ENCODE measurements around the gene CUL1.

GRCh38 chr7:148783801-148784527, 85.3 kb downstream of the CUL1 start:
- TF ChIP-seq POLR2AphosphoS5 (IDR thresholded peaks at IDR 0.05; ENCODE audit: insufficient read depth, low read depth, low read length) (no peak), CTCF (IDR thresholded peaks at IDR 0.05; ENCODE audit: extremely low read depth in 1 of 2, insufficient read depth in 1 of 2, low read depth in 1 of 2, low read length in 2 of 2) (no peak), POLR2A (IDR thresholded peaks at IDR 0.05; ENCODE audit: low read depth, low read length) (no peak), EZH2 (IDR thresholded peaks at IDR 0.05; ENCODE audit: borderline replicate concordance, low read depth, low read length, severe bottlenecking) (no peak), JUN (IDR thresholded peaks at IDR 0.05; ENCODE audit: borderline replicate concordance, insufficient read depth, insufficient read length, low read depth) (no peak), MAX (IDR thresholded peaks at IDR 0.05; ENCODE audit: insufficient read depth, insufficient read length) (no peak), MYC (IDR thresholded peaks at IDR 0.05; ENCODE audit: low read depth, low read length) (no peak)
